Gastrocnemius medialis (tissue), 4 donors: ENCODE data around the gene DONSON.

ENCODE experiments used
- CTCF ChIP-seq, 5 experiments: fragments of 450-650 bp in 3 of 5; fragments of 200-600 bp in 2 of 5; sonication (generic) in 2 of 5; IDR thresholded peaks in 4 of 5; conservative IDR thresholded peaks in 1 of 5; 1 replicate in 4 of 5; 2 replicates in 1 of 5; pipeline ENCODE4 v1.5.1; 2016 to 2019; ENCODE audit warnings: antibody characterized with exemption in 5 of 5, mild to moderate bottlenecking in 3 of 5, moderate library complexity in 3 of 5
- POLR2A ChIP-seq, 2 donors: fragments of 450-650 bp; IDR thresholded peaks; one replicate each; pipeline ENCODE4 v1.6.1; 2017; ENCODE audit warnings: antibody characterized with exemption in 2 of 2, mild to moderate bottlenecking in 2 of 2, moderate library complexity in 2 of 2

GRCh38 chr21:33544451-33545195 lies 43.9 kb downstream of the DONSON start:
- no peak for TF ChIP-seq CTCF (IDR thresholded peaks at IDR 0.05 in 4 of 5, conservative IDR thresholded peaks at IDR 0.05 in 1 of 5)
- TF ChIP-seq POLR2A (IDR thresholded peaks at IDR 0.05) = no peak
